Neural cell (in vitro differentiated cells): ENCODE results near the gene YLPM1.

Experiments used
- EZH2 ChIP-seq: fragments of 200-600, 300-800 bp; shearing (Covaris generic), sonication (generic); IDR thresholded peaks from 2 replicates; pipeline ENCODE4 v1.6.1; 2014; ENCODE audit warnings: antibody characterized with exemption, low read length, borderline replicate concordance, mild to moderate bottlenecking; ENCODE audit not compliant: insufficient read depth, poor library complexity, severe bottlenecking
- MXI1 ChIP-seq: fragments of 450-650 bp; conservative IDR thresholded peaks from 2 replicates; pipeline ENCODE4 v1.6.1; 2014; ENCODE audit warnings: antibody characterized with exemption, mild to moderate bottlenecking; ENCODE audit not compliant: poor library complexity, severe bottlenecking
- POLR2AphosphoS5 ChIP-seq: IDR thresholded peaks from 2 replicates; pipeline ENCODE4 v1.6.1; 2012
- RAD21 ChIP-seq: fragments of 450-650 bp; conservative IDR thresholded peaks from 2 replicates; pipeline ENCODE4 v1.6.1; 2014; ENCODE audit warnings: antibody characterized with exemption, mild to moderate bottlenecking, moderate library complexity
- SMC3 ChIP-seq: fragments of 450-650 bp; conservative IDR thresholded peaks from 2 replicates; pipeline ENCODE4 v1.6.1; 2014; ENCODE audit warnings: antibody characterized with exemption, mild to moderate bottlenecking, moderate library complexity; ENCODE audit not compliant: poor library complexity
- TAF1 ChIP-seq: IDR thresholded peaks from 2 replicates; pipeline ENCODE4 v1.6.1; 2012; ENCODE audit warnings: low read depth
- TF ChIP-seq, protein P1 (sequence below): fragments of 450-650 bp; IDR thresholded peaks from 2 replicates; pipeline ENCODE4 v1.5.1; 2014; ENCODE audit warnings: antibody characterized with exemption, mild to moderate bottlenecking, moderate library complexity; ENCODE audit not compliant: poor library complexity, severe bottlenecking

DNA sequence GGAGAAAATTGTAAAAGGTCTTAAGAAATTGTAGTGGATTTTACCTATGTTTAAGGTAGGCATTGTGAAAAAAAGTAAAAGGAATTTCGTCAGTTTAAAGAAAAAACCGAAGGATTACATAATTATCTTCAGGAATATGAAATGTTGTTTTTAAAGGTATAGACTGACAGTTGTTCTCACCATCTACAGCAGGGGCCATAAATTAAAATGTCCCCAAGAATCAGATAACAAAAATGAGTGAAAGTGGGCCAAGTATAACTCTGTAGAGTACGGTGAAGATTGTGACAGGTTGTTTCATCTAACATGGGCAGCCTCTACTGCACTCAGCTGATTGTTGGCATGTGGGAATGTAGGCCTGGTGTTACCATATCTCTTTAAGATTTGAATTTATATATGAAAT, 38.3 kb downstream of the YLPM1 start:
- TF ChIP-seq, protein P1, sequence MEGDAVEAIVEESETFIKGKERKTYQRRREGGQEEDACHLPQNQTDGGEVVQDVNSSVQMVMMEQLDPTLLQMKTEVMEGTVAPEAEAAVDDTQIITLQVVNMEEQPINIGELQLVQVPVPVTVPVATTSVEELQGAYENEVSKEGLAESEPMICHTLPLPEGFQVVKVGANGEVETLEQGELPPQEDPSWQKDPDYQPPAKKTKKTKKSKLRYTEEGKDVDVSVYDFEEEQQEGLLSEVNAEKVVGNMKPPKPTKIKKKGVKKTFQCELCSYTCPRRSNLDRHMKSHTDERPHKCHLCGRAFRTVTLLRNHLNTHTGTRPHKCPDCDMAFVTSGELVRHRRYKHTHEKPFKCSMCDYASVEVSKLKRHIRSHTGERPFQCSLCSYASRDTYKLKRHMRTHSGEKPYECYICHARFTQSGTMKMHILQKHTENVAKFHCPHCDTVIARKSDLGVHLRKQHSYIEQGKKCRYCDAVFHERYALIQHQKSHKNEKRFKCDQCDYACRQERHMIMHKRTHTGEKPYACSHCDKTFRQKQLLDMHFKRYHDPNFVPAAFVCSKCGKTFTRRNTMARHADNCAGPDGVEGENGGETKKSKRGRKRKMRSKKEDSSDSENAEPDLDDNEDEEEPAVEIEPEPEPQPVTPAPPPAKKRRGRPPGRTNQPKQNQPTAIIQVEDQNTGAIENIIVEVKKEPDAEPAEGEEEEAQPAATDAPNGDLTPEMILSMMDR: no peak
- no peak for TF ChIP-seq EZH2
- no peak for TF ChIP-seq MXI1
- no peak for TF ChIP-seq RAD21
- no peak for TF ChIP-seq POLR2AphosphoS5
- no peak for TF ChIP-seq TAF1
- no peak for TF ChIP-seq SMC3
